ENCODE measurements around the gene HDAC6. TPM values are rescaled to one million over a fixed set of nuclear protein-coding genes. Genes with fewer than 3 reads are reported as not detected.

HDAC6 gene
- total RNA-seq, 1 donor from 2014 or later: 53.7 TPM

Other genes with a start within 250 kb of the HDAC6 start
- gene RBM3, start 227.6 kb upstream of the HDAC6 start, total RNA-seq (ENCODE audit: insufficient read depth, low replicate concordance): 165 TPM
- gene WDR13, start 204.6 kb upstream of the HDAC6 start, total RNA-seq (ENCODE audit: insufficient read depth, low replicate concordance): 64.0 TPM
- gene WAS, start 118.3 kb upstream of the HDAC6 start, total RNA-seq (ENCODE audit: insufficient read depth, low replicate concordance): 0.48 TPM
- 4.6 TPM for gene SUV39H1, start 105.3 kb upstream of the HDAC6 start, total RNA-seq (ENCODE audit: insufficient read depth, low replicate concordance)
- not detected for gene GLOD5, start 40.3 kb upstream of the HDAC6 start, total RNA-seq (ENCODE audit: insufficient read depth, low replicate concordance)
- gene GATA1, start 15.5 kb upstream of the HDAC6 start, total RNA-seq (ENCODE audit: insufficient read depth, low replicate concordance): not detected
- gene ERAS, start 24.4 kb downstream of the HDAC6 start, total RNA-seq (ENCODE audit: insufficient read depth, low replicate concordance): 5.3 TPM
- gene PCSK1N, start 33.5 kb downstream of the HDAC6 start, total RNA-seq (ENCODE audit: insufficient read depth, low replicate concordance): not detected
- gene TIMM17B, start 95.7 kb downstream of the HDAC6 start, total RNA-seq (ENCODE audit: insufficient read depth, low replicate concordance): 25.3 TPM
- gene PQBP1, start 95.9 kb downstream of the HDAC6 start, total RNA-seq (ENCODE audit: insufficient read depth, low replicate concordance): 20.2 TPM
- 13.7 TPM for gene SLC35A2, start 109.6 kb downstream of the HDAC6 start, total RNA-seq (ENCODE audit: insufficient read depth, low replicate concordance)
- gene PIM2, start 117.0 kb downstream of the HDAC6 start, total RNA-seq (ENCODE audit: insufficient read depth, low replicate concordance): 7.9 TPM
- 44.5 TPM for gene OTUD5, start 155.5 kb downstream of the HDAC6 start, total RNA-seq (ENCODE audit: insufficient read depth, low replicate concordance)
- gene KCND1, start 169.8 kb downstream of the HDAC6 start, total RNA-seq (ENCODE audit: insufficient read depth, low replicate concordance): 1.2 TPM
- gene GRIPAP1, start 200.2 kb downstream of the HDAC6 start, total RNA-seq (ENCODE audit: insufficient read depth, low replicate concordance): 20.2 TPM
- 22.1 TPM for gene TFE3, start 241.3 kb downstream of the HDAC6 start, total RNA-seq (ENCODE audit: insufficient read depth, low replicate concordance)

Measured in umbilical cord (tissue), 1 donor.